Measurements from ENCODE around the gene PSG7. TPM values are rescaled to one million over a fixed set of nuclear protein-coding genes. Genes with fewer than 3 reads are reported as not detected.
"Not testable (repeated sequence)": the region's sequence is repeated elsewhere in the genome, so short reads cannot be mapped to it uniquely, and the experiment has no call there.

Gene PSG7
- not detected for polyA plus RNA-seq (2013, experiment 1 of 2)
- polyA plus RNA-seq (2013, experiment 2 of 2), result not detected

- H3K4me2 ChIP-seq (ENCODE audit: low read length, poor library complexity, severe bottlenecking); H3K27ac ChIP-seq (ENCODE audit: low read length, poor library complexity, severe bottlenecking); H3K23ac ChIP-seq (ENCODE audit: low read length in 2 of 2); H3K9me3 ChIP-seq (ENCODE audit: control insufficient read depth, low read length); H3K4me3 ChIP-seq (ENCODE audit: insufficient read depth in 1 of 2, low read depth in 1 of 2, low read length in 2 of 2); H2AK5ac ChIP-seq (ENCODE audit: low read length, severe bottlenecking); H3K18ac ChIP-seq (ENCODE audit: low read depth in 1 of 2, low read length in 2 of 2); H2AFZ ChIP-seq (ENCODE audit: low read depth, low read length); H2BK12ac ChIP-seq (ENCODE audit: low read length in 2 of 2); H3K27me3 ChIP-seq (ENCODE audit: control insufficient read depth in 1 of 2, insufficient read depth in 1 of 2, low read length in 2 of 2); H3K4me1 ChIP-seq (ENCODE audit: control insufficient read depth, insufficient read depth, low read depth, low read length); H4K8ac ChIP-seq (ENCODE audit: low read length); DNase-seq; H3K9ac ChIP-seq (ENCODE audit: low read length); H4K91ac ChIP-seq (ENCODE audit: low read length); H2BK15ac ChIP-seq (ENCODE audit: low read depth, poor library complexity, severe bottlenecking); H2BK120ac ChIP-seq (ENCODE audit: low read depth, low read length); H3K4ac ChIP-seq (ENCODE audit: low read depth in 1 of 2, low read length in 2 of 2); H3K79me1 ChIP-seq (replicated peaks; ENCODE audit: low read length, poor library complexity, severe bottlenecking); H3K14ac ChIP-seq (ENCODE audit: low read length in 2 of 2); H3K36me3 ChIP-seq (ENCODE audit: control insufficient read depth in 1 of 2, insufficient read depth in 2 of 2, low read depth in 1 of 2, low read length in 2 of 2); H2BK5ac ChIP-seq (ENCODE audit: low read depth, low read length, poor library complexity, severe bottlenecking): not testable (repeated sequence)
- WGBS, result 46% methylated on average over 3 of the region's 3 CpGs
Measured at GRCh38 chr19:42937107-42937506, at the start of gene PSG7. TSS of gene PSG7 (minus strand) at chr19:42937207. CDS start at chr19:42937076, 131 bp downstream.

- Histone ChIP-seq H2AFZ (ENCODE audit: low read depth, low read length) (no peak overlapping the region), H3K36me3 (ENCODE audit: control insufficient read depth in 1 of 2, insufficient read depth in 2 of 2, low read depth in 1 of 2, low read length in 2 of 2) (no peaks in the 10 kb centered on the region), H3K23ac (ENCODE audit: low read length in 2 of 2) (no peak overlapping the region), H2AK5ac (ENCODE audit: low read length, severe bottlenecking) (no peak overlapping the region), H3K4me3 (ENCODE audit: insufficient read depth in 1 of 2, low read depth in 1 of 2, low read length in 2 of 2) (no peak overlapping the region), H3K18ac (ENCODE audit: low read depth in 1 of 2, low read length in 2 of 2) (no peak overlapping the region), H2BK5ac (ENCODE audit: low read depth, low read length, poor library complexity, severe bottlenecking) (no peak overlapping the region), H3K79me1 (replicated peaks; ENCODE audit: low read length, poor library complexity, severe bottlenecking) (no peaks in the 10 kb centered on the region), H3K4me2 (ENCODE audit: low read length, poor library complexity, severe bottlenecking) (no peak overlapping the region), H3K9me3 (ENCODE audit: control insufficient read depth, low read length) (no peaks in the 10 kb centered on the region), H3K4ac (ENCODE audit: low read depth in 1 of 2, low read length in 2 of 2) (no peak overlapping the region), H3K4me1 (ENCODE audit: control insufficient read depth, insufficient read depth, low read depth, low read length) (no peaks in the 10 kb centered on the region), H3K27me3 (ENCODE audit: control insufficient read depth in 1 of 2, insufficient read depth in 1 of 2, low read length in 2 of 2) (no peaks in the 10 kb centered on the region), H2BK15ac (ENCODE audit: low read depth, poor library complexity, severe bottlenecking) (no peak overlapping the region), H4K8ac (ENCODE audit: low read length) (no peak overlapping the region), H2BK120ac (ENCODE audit: low read depth, low read length) (no peak overlapping the region), H3K27ac (ENCODE audit: low read length, poor library complexity, severe bottlenecking) (no peak overlapping the region), H4K91ac (ENCODE audit: low read length) (no peak overlapping the region), H3K9ac (ENCODE audit: low read length) (no peak overlapping the region), H3K14ac (ENCODE audit: low read length in 2 of 2) (no peak overlapping the region), H2BK12ac (ENCODE audit: low read length in 2 of 2) (no peak overlapping the region)
- 45% methylated on average over 4 of the region's 4 CpGs for WGBS
- no peak for DNase-seq
Measured at GRCh38 chr19:42985588-42985987, 48.6 kb upstream of the PSG7 start.

- H3K9me3 ChIP-seq (ENCODE audit: control insufficient read depth, low read length); H2BK15ac ChIP-seq (ENCODE audit: low read depth, poor library complexity, severe bottlenecking); H3K18ac ChIP-seq (ENCODE audit: low read depth in 1 of 2, low read length in 2 of 2); H2AK5ac ChIP-seq (ENCODE audit: low read length, severe bottlenecking); H3K4me1 ChIP-seq (ENCODE audit: control insufficient read depth, insufficient read depth, low read depth, low read length); H3K4me3 ChIP-seq (ENCODE audit: insufficient read depth in 1 of 2, low read depth in 1 of 2, low read length in 2 of 2); H3K36me3 ChIP-seq (ENCODE audit: control insufficient read depth in 1 of 2, insufficient read depth in 2 of 2, low read depth in 1 of 2, low read length in 2 of 2); H4K8ac ChIP-seq (ENCODE audit: low read length); H3K14ac ChIP-seq (ENCODE audit: low read length in 2 of 2); H3K4me2 ChIP-seq (ENCODE audit: low read length, poor library complexity, severe bottlenecking); H3K27ac ChIP-seq (ENCODE audit: low read length, poor library complexity, severe bottlenecking); DNase-seq; H3K23ac ChIP-seq (ENCODE audit: low read length in 2 of 2); H2AFZ ChIP-seq (ENCODE audit: low read depth, low read length); H3K27me3 ChIP-seq (ENCODE audit: control insufficient read depth in 1 of 2, insufficient read depth in 1 of 2, low read length in 2 of 2); H3K9ac ChIP-seq (ENCODE audit: low read length); H2BK5ac ChIP-seq (ENCODE audit: low read depth, low read length, poor library complexity, severe bottlenecking); H3K79me1 ChIP-seq (replicated peaks; ENCODE audit: low read length, poor library complexity, severe bottlenecking); H4K91ac ChIP-seq (ENCODE audit: low read length); H2BK12ac ChIP-seq (ENCODE audit: low read length in 2 of 2); H3K4ac ChIP-seq (ENCODE audit: low read depth in 1 of 2, low read length in 2 of 2); H2BK120ac ChIP-seq (ENCODE audit: low read depth, low read length): not testable (repeated sequence)
Measured at GRCh38 chr19:42982111-42982510, 45.1 kb upstream of the PSG7 start.

- not testable (repeated sequence) for H3K4ac ChIP-seq (ENCODE audit: low read depth in 1 of 2, low read length in 2 of 2); H4K91ac ChIP-seq (ENCODE audit: low read length); H4K8ac ChIP-seq (ENCODE audit: low read length); H2BK15ac ChIP-seq (ENCODE audit: low read depth, poor library complexity, severe bottlenecking); H3K79me1 ChIP-seq (replicated peaks; ENCODE audit: low read length, poor library complexity, severe bottlenecking); DNase-seq; H3K14ac ChIP-seq (ENCODE audit: low read length in 2 of 2); H2BK12ac ChIP-seq (ENCODE audit: low read length in 2 of 2); H3K4me1 ChIP-seq (ENCODE audit: control insufficient read depth, insufficient read depth, low read depth, low read length); H2BK120ac ChIP-seq (ENCODE audit: low read depth, low read length); H3K23ac ChIP-seq (ENCODE audit: low read length in 2 of 2); H3K4me2 ChIP-seq (ENCODE audit: low read length, poor library complexity, severe bottlenecking); H2BK5ac ChIP-seq (ENCODE audit: low read depth, low read length, poor library complexity, severe bottlenecking); H3K27ac ChIP-seq (ENCODE audit: low read length, poor library complexity, severe bottlenecking); H3K18ac ChIP-seq (ENCODE audit: low read depth in 1 of 2, low read length in 2 of 2); H3K27me3 ChIP-seq (ENCODE audit: control insufficient read depth in 1 of 2, insufficient read depth in 1 of 2, low read length in 2 of 2); H2AFZ ChIP-seq (ENCODE audit: low read depth, low read length); H3K36me3 ChIP-seq (ENCODE audit: control insufficient read depth in 1 of 2, insufficient read depth in 2 of 2, low read depth in 1 of 2, low read length in 2 of 2); H3K4me3 ChIP-seq (ENCODE audit: insufficient read depth in 1 of 2, low read depth in 1 of 2, low read length in 2 of 2); H3K9me3 ChIP-seq (ENCODE audit: control insufficient read depth, low read length); H3K9ac ChIP-seq (ENCODE audit: low read length); H2AK5ac ChIP-seq (ENCODE audit: low read length, severe bottlenecking)
- WGBS, result 74% methylated on average over 3 of the region's 5 CpGs
Measured at GRCh38 chr19:42971451-42971850, 34.4 kb upstream of the PSG7 start.
